Measurements from ENCODE around the gene SLC44A1.
"Not testable (repeated sequence)": the region's sequence is repeated elsewhere in the genome, so short reads cannot be mapped to it uniquely, and the experiment has no call there.

The SLC44A1 gene

GRCh38 chr9:105258225-105258737, 13.8 kb downstream of the SLC44A1 start:
- no peak for DNase-seq (ENCODE audit: low spot score)

GRCh38 chr9:105259274-105259673, 14.8 kb downstream of the SLC44A1 start:
- TF ChIP-seq CTCF (IDR thresholded peaks at IDR 0.05; ENCODE audit: extremely low read depth, missing control alignments): no peak
- DNase-seq (ENCODE audit: low spot score): no peak

More at GRCh38 chr9:105258225-105258737, 13.8 kb downstream of the SLC44A1 start:
- TF ChIP-seq CTCF (IDR thresholded peaks at IDR 0.05; ENCODE audit: extremely low read depth, missing control alignments): no peak

- no peak for TF ChIP-seq CTCF (IDR thresholded peaks at IDR 0.05; ENCODE audit: extremely low read depth, missing control alignments)
- DNase-seq (ENCODE audit: low spot score): no peak
Measured at GRCh38 chr9:105259731-105260612, 15.5 kb downstream of the SLC44A1 start.

- no peak for DNase-seq (ENCODE audit: low spot score)
- TF ChIP-seq CTCF (IDR thresholded peaks at IDR 0.05; ENCODE audit: extremely low read depth, missing control alignments): no peak
Measured at GRCh38 chr9:105262497-105262896, 18.0 kb downstream of the SLC44A1 start.

- DNase-seq (ENCODE audit: low spot score): no peak
- no peak for TF ChIP-seq CTCF (IDR thresholded peaks at IDR 0.05; ENCODE audit: extremely low read depth, missing control alignments)
Measured at GRCh38 chr9:105264380-105264779, 19.9 kb downstream of the SLC44A1 start.

GRCh38 chr9:105268254-105268653, 23.8 kb downstream of the SLC44A1 start:
- DNase-seq (ENCODE audit: low spot score): not testable (repeated sequence)

- TF ChIP-seq CTCF (IDR thresholded peaks at IDR 0.05; ENCODE audit: extremely low read depth, missing control alignments): no peak
- no peak for DNase-seq (ENCODE audit: low spot score)
Measured at GRCh38 chr9:105269593-105269992, 25.1 kb downstream of the SLC44A1 start.
